Measurements from ENCODE around the gene KRTCAP2. TPM values are rescaled to one million over a fixed set of nuclear protein-coding genes. Genes with fewer than 3 reads are reported as not detected.

KRTCAP2 gene
- total RNA-seq, 1 donor from 2014 or later: 201 TPM

DNA sequence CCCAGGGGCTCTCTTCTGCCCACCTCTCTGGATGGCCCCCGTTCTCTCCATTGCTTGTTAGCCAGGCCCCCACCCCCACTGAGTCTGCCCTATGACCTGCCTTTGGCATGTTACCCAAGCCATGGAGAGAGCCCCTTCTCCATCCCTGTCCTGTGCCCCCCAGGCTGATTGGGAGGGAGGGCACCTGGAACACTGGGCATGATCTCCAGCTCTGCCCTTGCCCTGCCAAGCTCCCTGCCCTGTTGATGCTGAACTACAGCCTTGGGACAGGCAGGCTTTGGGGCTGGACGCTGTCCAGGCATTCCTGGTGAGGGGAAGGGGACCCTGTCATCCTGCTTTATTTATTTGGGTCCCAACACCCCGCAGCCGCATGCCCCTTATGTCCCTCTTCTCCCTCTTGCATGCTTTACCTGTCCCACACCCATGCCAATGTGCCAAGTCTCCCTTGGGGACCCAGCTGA is 11.3 kb upstream of the KRTCAP2 start:
- Mint-ChIP-seq H3K4me1 (ENCODE audit: unreplicated experiment) (peaks cover 12% of the 10 kb centered on the region), H3K4me3 (ENCODE audit: unreplicated experiment) (no peak overlapping the region), H3K27me3 (ENCODE audit: unreplicated experiment) (no peaks in the 10 kb centered on the region), H3K27ac (ENCODE audit: unreplicated experiment) (no peak overlapping the region), H3K9me3 (ENCODE audit: unreplicated experiment) (no peaks in the 10 kb centered on the region), H3K36me3 (ENCODE audit: unreplicated experiment) (peaks cover 13% of the 10 kb centered on the region)
- TF ChIP-seq CTCF (IDR thresholded peaks at IDR 0.05): no peak
- no peak for DNase-seq (ENCODE audit: extremely low spot score, unreplicated experiment)

GRCh38 chr1:155183775-155184221 is 10.7 kb upstream of the KRTCAP2 start:
- H3K4me1 Mint-ChIP-seq (ENCODE audit: unreplicated experiment): peaks cover 12% of the 10 kb centered on the region
- TF ChIP-seq CTCF (IDR thresholded peaks at IDR 0.05): no peak
- no peak overlapping the region for H3K4me3 Mint-ChIP-seq (ENCODE audit: unreplicated experiment)
- H3K27ac Mint-ChIP-seq (ENCODE audit: unreplicated experiment): no peak overlapping the region
- no peaks in the 10 kb centered on the region for H3K27me3 Mint-ChIP-seq (ENCODE audit: unreplicated experiment)
- H3K36me3 Mint-ChIP-seq (ENCODE audit: unreplicated experiment): peaks cover 18% of the 10 kb centered on the region
- no peak for DNase-seq (ENCODE audit: extremely low spot score, unreplicated experiment)
- H3K9me3 Mint-ChIP-seq (ENCODE audit: unreplicated experiment): no peaks in the 10 kb centered on the region

GRCh38 chr1:155182052-155182550 is 9.0 kb upstream of the KRTCAP2 start:
- Mint-ChIP-seq H3K27ac (ENCODE audit: unreplicated experiment) (no peak overlapping the region), H3K4me3 (ENCODE audit: unreplicated experiment) (no peak overlapping the region), H3K27me3 (ENCODE audit: unreplicated experiment) (no peaks in the 10 kb centered on the region), H3K4me1 (ENCODE audit: unreplicated experiment) (peaks cover 6% of the 10 kb centered on the region), H3K9me3 (ENCODE audit: unreplicated experiment) (no peaks in the 10 kb centered on the region), H3K36me3 (ENCODE audit: unreplicated experiment) (peaks cover 24% of the 10 kb centered on the region)
- TF ChIP-seq CTCF (IDR thresholded peaks at IDR 0.05): no peak
- no peak for DNase-seq (ENCODE audit: extremely low spot score, unreplicated experiment)

GRCh38 chr1:155181371-155182051 is 8.4 kb upstream of the KRTCAP2 start:
- no peak for DNase-seq (ENCODE audit: extremely low spot score, unreplicated experiment)
- Mint-ChIP-seq H3K27me3 (ENCODE audit: unreplicated experiment) (no peaks in the 10 kb centered on the region), H3K27ac (ENCODE audit: unreplicated experiment) (no peak overlapping the region), H3K4me3 (ENCODE audit: unreplicated experiment) (no peak overlapping the region), H3K36me3 (ENCODE audit: unreplicated experiment) (peaks cover 24% of the 10 kb centered on the region), H3K9me3 (ENCODE audit: unreplicated experiment) (no peaks in the 10 kb centered on the region), H3K4me1 (ENCODE audit: unreplicated experiment) (peaks cover 3% of the 10 kb centered on the region)
- no peak for TF ChIP-seq CTCF (IDR thresholded peaks at IDR 0.05)

DNA sequence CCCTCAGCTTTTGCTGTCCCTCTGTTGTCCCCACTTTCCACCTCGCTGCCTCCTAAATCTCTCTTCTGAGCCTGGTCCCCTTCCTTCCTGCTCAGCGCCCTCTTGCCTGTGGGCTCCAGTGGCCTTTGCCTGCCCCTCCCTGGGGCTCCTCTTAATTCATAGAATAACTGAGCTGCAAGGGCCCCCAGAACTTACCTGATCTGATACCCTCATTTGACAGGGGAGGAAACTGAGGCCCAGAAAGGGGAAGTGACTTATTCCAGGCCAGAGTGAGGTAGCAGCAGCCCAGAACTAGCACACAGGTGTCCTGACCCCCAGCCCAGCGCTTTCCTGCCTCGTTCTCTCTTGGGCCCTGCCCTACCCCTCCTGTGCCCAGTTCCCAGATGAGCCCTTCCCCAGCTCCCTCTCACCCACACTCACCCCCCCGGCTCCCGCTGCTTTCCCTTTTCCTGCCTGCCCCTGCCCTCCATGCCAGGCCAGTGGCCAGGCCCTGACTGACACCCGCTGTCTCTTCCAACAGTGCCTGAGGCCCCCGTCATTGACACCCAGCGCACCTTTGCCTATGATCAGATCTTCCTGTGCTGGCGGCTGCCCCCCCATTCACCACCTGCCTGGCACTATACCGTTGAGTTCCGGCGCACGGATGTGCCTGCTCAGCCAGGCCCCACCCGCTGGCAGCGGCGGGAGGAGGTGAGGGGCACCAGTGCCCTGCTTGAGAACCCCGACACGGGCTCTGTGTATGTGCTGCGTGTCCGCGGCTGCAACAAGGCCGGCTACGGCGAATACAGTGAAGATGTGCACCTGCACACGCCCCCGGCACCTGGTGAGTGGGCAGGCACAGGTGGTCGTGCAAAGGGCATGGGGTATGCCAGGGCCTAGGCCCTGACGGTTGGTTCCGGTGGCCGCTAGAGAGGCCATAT is 6.3 kb upstream of the KRTCAP2 start:
- no peak for DNase-seq (ENCODE audit: extremely low spot score, unreplicated experiment)
- H3K9me3 Mint-ChIP-seq (ENCODE audit: unreplicated experiment): no peaks in the 10 kb centered on the region
- H3K36me3 Mint-ChIP-seq (ENCODE audit: unreplicated experiment): peaks cover 24% of the 10 kb centered on the region
- no peak overlapping the region for H3K4me3 Mint-ChIP-seq (ENCODE audit: unreplicated experiment)
- no peak for TF ChIP-seq CTCF (IDR thresholded peaks at IDR 0.05)
- no peaks in the 10 kb centered on the region for H3K27me3 Mint-ChIP-seq (ENCODE audit: unreplicated experiment)
- H3K4me1 Mint-ChIP-seq (ENCODE audit: unreplicated experiment): peaks cover 13% of the 10 kb centered on the region
- H3K27ac Mint-ChIP-seq (ENCODE audit: unreplicated experiment): no peak overlapping the region

All from osteocyte (in vitro differentiated cells).